Stimulated activated naive CD8-positive, alpha-beta T cell treated with anti-CD3 and anti-CD28 coated beads, Interleukin-15, amount 100 ng/mL, for 72 hours (primary cell): ENCODE results near the gene CAPN8.
A peak's percentile ranks its signal among the peaks of the same experiment; 100 is the strongest.

Experiments used
- ATAC-seq: fragments of 150-1000 bp; cut with Tn5 transposase; 2 replicates; pipeline ENCODE4 v1.10.0; 2021; ENCODE audit warnings: mild to moderate bottlenecking, moderate library complexity
- DNase-seq, 2 donors: peaks; one replicate each; pipeline ENCODE4 v3.0.0; 2021 to 2022
- H3K27ac Mint-ChIP-seq, 2 donors: one replicate each; pipeline ENCODE4 v1.8.0; 2022; ENCODE audit warnings: mild to moderate bottlenecking in 2 of 2, mixed read lengths in 2 of 2, moderate library complexity in 2 of 2
- H3K27me3 Mint-ChIP-seq: one replicate; pipeline ENCODE4 v1.8.0; 2022; ENCODE audit warnings: mixed read lengths
- H3K4me1 Mint-ChIP-seq: one replicate; pipeline ENCODE4 v1.8.0; 2022; ENCODE audit warnings: mild to moderate bottlenecking, mixed read lengths
- H3K4me3 Mint-ChIP-seq, 2 donors: one replicate each; pipeline ENCODE4 v1.8.0; 2022; ENCODE audit warnings: mild to moderate bottlenecking in 2 of 2, mixed read lengths in 2 of 2, moderate library complexity in 1 of 2
- H3K9me3 Mint-ChIP-seq, 2 donors: one replicate each; pipeline ENCODE4 v1.8.0; 2022; ENCODE audit warnings: mixed read lengths in 2 of 2

The CAPN8 gene

GRCh38 chr1:223706077-223706973 is 40.8 kb upstream of the CAPN8 start:
- Mint-ChIP-seq H3K4me3 (no peak overlapping the region), H3K27ac (no peak overlapping the region), H3K4me1 (peaks cover 18% of the 10 kb centered on the region)

GRCh38 chr1:223704921-223705878 is 39.7 kb upstream of the CAPN8 start:
- H3K4me3 Mint-ChIP-seq, result no peak overlapping the region

More at GRCh38 chr1:223706077-223706973, 40.8 kb upstream of the CAPN8 start:
- ATAC-seq (no peak), DNase-seq (no peak)
- Mint-ChIP-seq H3K9me3 (no peaks in the 10 kb centered on the region), H3K27me3 (no peaks in the 10 kb centered on the region)

GRCh38 chr1:223703668-223704013 is 38.1 kb upstream of the CAPN8 start:
- Mint-ChIP-seq H3K27ac (peak overlapping the region in 1 of 2 donors; percentile 40), H3K4me1 (peaks cover 26% of the 10 kb centered on the region)
- DNase-seq, result no peak

More at GRCh38 chr1:223704921-223705878, 39.7 kb upstream of the CAPN8 start:
- DNase-seq, result no peak
- no peak overlapping the region for H3K27ac Mint-ChIP-seq
- peaks cover 26% of the 10 kb centered on the region for H3K4me1 Mint-ChIP-seq
- no peaks in the 10 kb centered on the region for H3K27me3 Mint-ChIP-seq
- peak; percentile 45 for ATAC-seq
- H3K9me3 Mint-ChIP-seq, result no peaks in the 10 kb centered on the region

GRCh38 chr1:223702735-223703667 is 37.5 kb upstream of the CAPN8 start:
- Mint-ChIP-seq H3K4me3 (no peak overlapping the region), H3K27ac (peak overlapping the region in 1 of 2 donors; percentile 6), H3K4me1 (peaks cover 32% of the 10 kb centered on the region), H3K27me3 (no peaks in the 10 kb centered on the region), H3K9me3 (no peaks in the 10 kb centered on the region)
- ATAC-seq (peak; percentile 76), DNase-seq (no peak)

More at GRCh38 chr1:223703668-223704013, 38.1 kb upstream of the CAPN8 start:
- Mint-ChIP-seq H3K9me3 (no peaks in the 10 kb centered on the region), H3K4me3 (no peak overlapping the region), H3K27me3 (no peaks in the 10 kb centered on the region)
- no peak for ATAC-seq

GRCh38 chr1:223700942-223701637 is 35.6 kb upstream of the CAPN8 start:
- Mint-ChIP-seq H3K27ac (peak overlapping the region in 1 of 2 donors; percentile 59), H3K9me3 (no peaks in the 10 kb centered on the region), H3K27me3 (no peaks in the 10 kb centered on the region), H3K4me1 (peaks cover 32% of the 10 kb centered on the region), H3K4me3 (no peak overlapping the region)
- ATAC-seq (peak; percentile 41), DNase-seq (no peak)

GRCh38 chr1:223700388-223700918 is 35.0 kb upstream of the CAPN8 start:
- peaks cover 32% of the 10 kb centered on the region for H3K4me1 Mint-ChIP-seq

GRCh38 chr1:223695941-223696340 is 30.4 kb upstream of the CAPN8 start:
- Mint-ChIP-seq H3K9me3 (no peaks in the 10 kb centered on the region), H3K4me1 (peaks cover 9% of the 10 kb centered on the region), H3K27me3 (no peaks in the 10 kb centered on the region), H3K4me3 (no peak overlapping the region), H3K27ac (no peak overlapping the region)
- DNase-seq, result no peak
- ATAC-seq, result no peak

More at GRCh38 chr1:223700388-223700918, 35.0 kb upstream of the CAPN8 start:
- H3K4me3 Mint-ChIP-seq, result no peak overlapping the region
- no peaks in the 10 kb centered on the region for H3K9me3 Mint-ChIP-seq
- no peaks in the 10 kb centered on the region for H3K27me3 Mint-ChIP-seq
- ATAC-seq (no peak), DNase-seq (no peak)
- H3K27ac Mint-ChIP-seq, result no peak overlapping the region

GRCh38 chr1:223695014-223695548 is 29.6 kb upstream of the CAPN8 start:
- Mint-ChIP-seq H3K9me3 (no peaks in the 10 kb centered on the region), H3K27me3 (no peaks in the 10 kb centered on the region), H3K4me1 (peaks cover 5% of the 10 kb centered on the region), H3K27ac (no peak overlapping the region), H3K4me3 (no peak overlapping the region)
- DNase-seq (no peak), ATAC-seq (no peak)

- Mint-ChIP-seq H3K9me3 (no peaks in the 10 kb centered on the region), H3K4me3 (no peak overlapping the region)
- ATAC-seq, result no peak
These were observed 25.6 kb upstream of the CAPN8 start for GRCh38 chr1:223691121-223691520.

GRCh38 chr1:223684488-223684792 is 18.9 kb upstream of the CAPN8 start:
- ATAC-seq (no peak), DNase-seq (no peak)
- Mint-ChIP-seq H3K27ac (no peak overlapping the region), H3K9me3 (no peaks in the 10 kb centered on the region), H3K27me3 (no peaks in the 10 kb centered on the region), H3K4me1 (no peaks in the 10 kb centered on the region), H3K4me3 (no peak overlapping the region)

More at GRCh38 chr1:223691121-223691520, 25.6 kb upstream of the CAPN8 start:
- no peak for DNase-seq
- H3K27me3 Mint-ChIP-seq, result no peaks in the 10 kb centered on the region
- no peak overlapping the region for H3K27ac Mint-ChIP-seq
- H3K4me1 Mint-ChIP-seq, result no peaks in the 10 kb centered on the region

GRCh38 chr1:223683586-223684487 is 18.3 kb upstream of the CAPN8 start:
- no peaks in the 10 kb centered on the region for H3K4me1 Mint-ChIP-seq
- no peak overlapping the region for H3K27ac Mint-ChIP-seq

GRCh38 chr1:223682502-223682901 is 17.0 kb upstream of the CAPN8 start:
- no peak overlapping the region for H3K4me3 Mint-ChIP-seq
- ATAC-seq (no peak), DNase-seq (no peak)
- no peaks in the 10 kb centered on the region for H3K4me1 Mint-ChIP-seq
- H3K27ac Mint-ChIP-seq, result no peak overlapping the region
- H3K27me3 Mint-ChIP-seq, result no peaks in the 10 kb centered on the region
- H3K9me3 Mint-ChIP-seq, result no peaks in the 10 kb centered on the region

More at GRCh38 chr1:223683586-223684487, 18.3 kb upstream of the CAPN8 start:
- peak; percentile 51 to 52 for DNase-seq
- Mint-ChIP-seq H3K4me3 (no peak overlapping the region), H3K27me3 (no peaks in the 10 kb centered on the region), H3K9me3 (no peaks in the 10 kb centered on the region)
- peak; percentile 74 for ATAC-seq

- H3K27ac Mint-ChIP-seq, result no peak overlapping the region
- H3K27me3 Mint-ChIP-seq, result no peaks in the 10 kb centered on the region
- DNase-seq (no peak), ATAC-seq (no peak)
- no peak overlapping the region for H3K4me3 Mint-ChIP-seq
- no peaks in the 10 kb centered on the region for H3K4me1 Mint-ChIP-seq
- H3K9me3 Mint-ChIP-seq, result peaks cover 5 to 14% of the 10 kb centered on the region in 2 donors
These were observed 14.7 kb upstream of the CAPN8 start for GRCh38 chr1:223680188-223680587.
